ENCODE measurements around the gene NIPAL4. TPM values are rescaled to one million over a fixed set of nuclear protein-coding genes. Genes with fewer than 3 reads are reported as not detected.

NIPAL4 gene
- total and polyA plus RNA-seq, 9 donors, result 0.08 to 1.0 (median 0.34) TPM

DNA sequence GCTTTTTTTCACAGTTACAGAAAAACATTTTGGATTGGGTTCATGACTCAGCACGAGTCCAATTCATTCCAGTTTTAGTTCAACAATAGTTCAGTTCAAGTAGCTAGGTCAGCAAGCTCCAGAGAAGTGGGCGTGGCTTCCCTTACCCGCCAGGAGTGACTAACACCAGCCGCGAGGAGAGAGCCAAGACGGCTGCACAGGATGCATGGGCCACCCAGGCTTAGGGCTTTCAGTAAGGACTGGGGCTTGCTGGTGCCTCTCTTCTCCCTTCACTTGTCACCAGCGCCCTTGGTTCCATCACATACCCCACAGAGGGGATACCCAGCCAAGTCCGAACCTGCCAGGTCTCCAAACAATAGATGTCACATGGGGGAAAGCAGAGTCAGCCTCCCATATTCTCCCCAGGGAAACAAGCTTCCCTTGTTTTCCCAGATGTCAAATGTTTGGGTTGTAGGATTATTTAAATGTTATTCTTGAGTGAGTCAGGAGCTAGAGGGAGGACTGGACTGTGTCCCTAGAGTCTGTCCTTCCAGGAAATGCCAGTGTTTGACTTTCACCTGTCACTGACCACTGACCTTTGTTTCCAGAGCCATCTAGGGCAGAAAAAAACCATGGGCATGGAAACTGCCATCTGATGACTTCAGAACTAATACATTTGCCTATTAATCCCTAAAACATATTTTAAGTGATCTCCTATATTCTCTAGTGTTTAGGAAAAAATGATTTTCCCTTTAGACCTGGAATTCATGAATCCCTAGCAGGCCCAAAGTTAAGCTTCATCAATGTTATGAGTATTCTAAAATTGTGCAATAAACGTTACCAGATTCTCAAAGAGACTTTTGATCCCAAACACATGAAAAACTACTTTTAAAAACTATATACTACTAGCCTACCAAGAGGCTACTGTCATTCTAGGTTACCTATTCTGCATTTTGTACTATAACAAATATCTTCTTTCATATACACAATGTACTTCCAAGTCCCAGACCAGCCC, 51.9 kb downstream of the NIPAL4 start:
- Histone ChIP-seq H3K4me3 (ENCODE audit: low read length) (no peak overlapping the region), H3K4me1 (ENCODE audit: control insufficient read depth, insufficient read depth, low read length) (peaks cover 29% of the 10 kb centered on the region), H3K9me3 (replicated peaks; ENCODE audit: control insufficient read depth, low read depth, low read length) (no peaks in the 10 kb centered on the region), H3K36me3 (ENCODE audit: control insufficient read depth, insufficient read depth, low read length) (peaks cover 14% of the 10 kb centered on the region), H3K27ac (ENCODE audit: low read length) (peak overlapping the region; percentile 86), H3K27me3 (ENCODE audit: control insufficient read depth, insufficient read depth, low read length) (no peaks in the 10 kb centered on the region)
- DNase-seq, result peak; percentile 97
- WGBS (ENCODE audit: insufficient coverage), result 38% methylated on average over 3 of the region's 9 CpGs

DNA sequence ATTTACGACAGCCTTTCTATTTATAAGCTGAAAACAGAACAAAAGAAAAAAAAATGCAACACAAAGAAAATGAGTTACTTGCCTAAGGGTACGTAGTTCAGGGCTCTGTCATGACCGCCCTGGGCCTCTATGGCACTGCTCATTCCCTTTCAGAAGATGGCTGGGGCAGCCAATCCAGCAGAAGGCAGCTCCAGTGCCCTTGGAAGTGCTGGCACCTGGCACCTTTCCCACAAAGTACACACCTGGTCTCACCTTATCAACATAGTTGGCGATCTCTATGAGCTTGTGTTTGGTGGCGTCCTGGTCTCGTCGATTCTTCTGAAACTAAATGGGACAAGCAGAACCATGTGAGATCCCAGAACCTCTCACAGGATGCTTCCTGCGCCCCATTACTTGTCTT, 53.2 kb downstream of the NIPAL4 start:
- Histone ChIP-seq H3K9me3 (replicated peaks; ENCODE audit: control insufficient read depth, low read depth, low read length) (no peaks in the 10 kb centered on the region), H3K4me3 (ENCODE audit: low read length) (no peak overlapping the region), H3K4me1 (ENCODE audit: control insufficient read depth, insufficient read depth, low read length) (peaks cover 28% of the 10 kb centered on the region), H3K36me3 (ENCODE audit: control insufficient read depth, insufficient read depth, low read length) (peaks cover 14% of the 10 kb centered on the region), H3K27me3 (ENCODE audit: control insufficient read depth, insufficient read depth, low read length) (no peaks in the 10 kb centered on the region), H3K27ac (ENCODE audit: low read length) (no peak overlapping the region)
- WGBS (ENCODE audit: insufficient coverage), result 98% methylated on average over 7 of the region's 8 CpGs
- DNase-seq, result no peak

DNA sequence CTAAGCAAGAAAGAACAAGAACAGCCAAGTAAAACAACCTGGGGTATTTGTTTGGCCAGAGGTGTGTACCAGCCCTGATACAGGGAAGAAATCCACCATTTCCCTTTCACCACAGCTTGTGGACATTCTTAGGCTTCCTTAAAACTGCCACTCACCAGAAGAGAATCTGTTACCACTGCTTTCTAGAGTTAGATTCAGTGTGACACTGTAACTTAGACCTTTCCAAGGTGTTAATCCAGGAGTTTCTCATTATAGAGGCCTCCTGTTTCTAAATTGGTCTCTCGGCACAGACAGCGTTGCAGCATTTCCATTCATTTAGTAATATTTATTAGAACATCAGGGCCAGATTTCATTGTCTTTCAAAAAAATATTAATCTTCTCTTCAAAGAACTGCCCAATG, 55.0 kb downstream of the NIPAL4 start:
- Histone ChIP-seq H3K4me3 (ENCODE audit: low read length) (no peak overlapping the region), H3K27ac (ENCODE audit: low read length) (no peak overlapping the region), H3K27me3 (ENCODE audit: control insufficient read depth, insufficient read depth, low read length) (no peaks in the 10 kb centered on the region), H3K4me1 (ENCODE audit: control insufficient read depth, insufficient read depth, low read length) (peaks cover 28% of the 10 kb centered on the region), H3K9me3 (replicated peaks; ENCODE audit: control insufficient read depth, low read depth, low read length) (no peaks in the 10 kb centered on the region), H3K36me3 (ENCODE audit: control insufficient read depth, insufficient read depth, low read length) (peaks cover 20% of the 10 kb centered on the region)
- no CpG with 5 or more reads among the region's 2 CpGs for WGBS (ENCODE audit: insufficient coverage)
- no peak for DNase-seq

DNA sequence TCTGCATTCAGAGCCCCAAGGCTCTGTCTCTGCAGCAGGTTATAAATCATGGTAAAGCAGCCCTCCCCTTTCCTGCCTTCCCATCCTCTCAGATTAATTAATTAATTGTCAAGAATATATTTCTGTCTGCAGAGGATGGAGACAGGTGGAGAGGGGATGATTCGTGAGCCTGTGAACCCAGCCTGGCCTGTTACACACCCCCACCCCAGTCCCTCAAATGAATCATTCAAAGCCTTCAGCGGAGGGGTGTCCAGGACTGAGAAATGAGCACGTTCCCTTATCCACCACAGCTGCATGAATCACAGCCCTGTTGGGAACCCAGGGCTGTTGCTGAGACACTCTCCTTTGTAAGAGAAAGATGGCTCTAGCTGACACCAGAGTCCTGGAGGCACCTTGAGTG, 56.0 kb downstream of the NIPAL4 start:
- H3K4me1 ChIP-seq (ENCODE audit: control insufficient read depth, insufficient read depth, low read length), result peaks cover 28% of the 10 kb centered on the region
- H3K4me3 ChIP-seq (ENCODE audit: low read length), result no peak overlapping the region
- H3K27me3 ChIP-seq (ENCODE audit: control insufficient read depth, insufficient read depth, low read length), result no peaks in the 10 kb centered on the region
- H3K27ac ChIP-seq (ENCODE audit: low read length), result peak overlapping the region; percentile 69
- WGBS (ENCODE audit: insufficient coverage), result no CpG with 5 or more reads among the region's 3 CpGs
- DNase-seq, result no peak
- H3K9me3 ChIP-seq (replicated peaks; ENCODE audit: control insufficient read depth, low read depth, low read length), result no peaks in the 10 kb centered on the region
- H3K36me3 ChIP-seq (ENCODE audit: control insufficient read depth, insufficient read depth, low read length), result peaks cover 20% of the 10 kb centered on the region

DNA sequence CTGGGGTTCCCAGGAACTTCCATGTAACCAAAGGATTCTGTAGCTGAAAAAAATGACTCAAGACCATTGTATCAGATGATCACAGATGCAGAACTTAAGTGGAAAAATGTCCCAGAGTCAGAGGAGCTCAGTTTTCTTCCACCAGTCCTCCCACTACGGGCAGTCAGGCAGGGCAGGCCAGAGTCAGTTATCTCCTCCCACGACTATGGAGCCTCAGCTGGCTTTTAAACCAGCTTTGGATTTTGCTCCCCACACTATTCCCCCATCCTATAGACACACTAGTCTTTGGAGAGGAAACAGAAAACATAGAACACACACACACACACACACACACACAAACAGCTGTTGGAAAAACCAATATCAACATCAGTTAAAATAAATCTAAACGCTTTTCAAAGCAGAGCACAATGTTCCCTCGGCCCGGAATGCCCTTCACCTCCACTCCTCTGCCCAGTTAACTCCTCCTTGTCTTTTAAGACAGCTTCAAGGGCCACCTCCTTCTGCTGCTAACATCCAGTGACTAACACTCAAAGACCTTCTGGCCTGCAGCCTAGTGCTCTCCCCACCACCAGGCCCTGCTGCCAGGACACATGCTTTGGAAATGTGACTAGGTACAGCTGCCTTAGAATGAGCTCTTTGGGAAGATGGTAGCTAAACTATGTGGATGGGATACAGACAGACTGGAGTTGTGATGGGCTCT, 56.8 kb downstream of the NIPAL4 start:
- peak; percentile 70 for DNase-seq
- H3K27me3 ChIP-seq (ENCODE audit: control insufficient read depth, insufficient read depth, low read length), result no peaks in the 10 kb centered on the region
- peaks cover 22% of the 10 kb centered on the region for H3K36me3 ChIP-seq (ENCODE audit: control insufficient read depth, insufficient read depth, low read length)
- no peak overlapping the region for H3K4me3 ChIP-seq (ENCODE audit: low read length)
- peak overlapping the region; percentile 69 for H3K27ac ChIP-seq (ENCODE audit: low read length)
- 31% methylated on average over 5 of the region's 5 CpGs for WGBS (ENCODE audit: insufficient coverage)
- H3K9me3 ChIP-seq (replicated peaks; ENCODE audit: control insufficient read depth, low read depth, low read length), result no peaks in the 10 kb centered on the region
- H3K4me1 ChIP-seq (ENCODE audit: control insufficient read depth, insufficient read depth, low read length), result peaks cover 22% of the 10 kb centered on the region

DNA sequence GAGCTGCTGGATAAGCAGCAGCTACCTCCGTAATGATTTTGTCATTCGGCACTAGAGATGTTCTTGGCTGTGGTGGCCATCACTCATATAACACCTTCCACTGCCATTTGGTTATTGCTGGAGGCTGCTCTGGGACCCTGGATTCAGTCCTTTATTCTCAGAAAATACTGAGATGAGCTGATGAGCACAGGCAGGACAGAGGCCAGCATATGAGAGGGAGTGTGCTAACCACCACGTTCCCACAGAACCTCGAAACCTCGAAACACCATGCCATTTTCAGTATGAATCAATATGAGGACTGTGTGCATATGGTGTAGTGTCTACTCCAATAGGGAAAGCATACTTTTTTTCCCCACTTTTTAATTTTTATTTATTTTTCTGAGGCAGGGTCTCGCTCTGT, 59.0 kb downstream of the NIPAL4 start:
- H3K36me3 ChIP-seq (ENCODE audit: control insufficient read depth, insufficient read depth, low read length), result peaks cover 14% of the 10 kb centered on the region

DNA sequence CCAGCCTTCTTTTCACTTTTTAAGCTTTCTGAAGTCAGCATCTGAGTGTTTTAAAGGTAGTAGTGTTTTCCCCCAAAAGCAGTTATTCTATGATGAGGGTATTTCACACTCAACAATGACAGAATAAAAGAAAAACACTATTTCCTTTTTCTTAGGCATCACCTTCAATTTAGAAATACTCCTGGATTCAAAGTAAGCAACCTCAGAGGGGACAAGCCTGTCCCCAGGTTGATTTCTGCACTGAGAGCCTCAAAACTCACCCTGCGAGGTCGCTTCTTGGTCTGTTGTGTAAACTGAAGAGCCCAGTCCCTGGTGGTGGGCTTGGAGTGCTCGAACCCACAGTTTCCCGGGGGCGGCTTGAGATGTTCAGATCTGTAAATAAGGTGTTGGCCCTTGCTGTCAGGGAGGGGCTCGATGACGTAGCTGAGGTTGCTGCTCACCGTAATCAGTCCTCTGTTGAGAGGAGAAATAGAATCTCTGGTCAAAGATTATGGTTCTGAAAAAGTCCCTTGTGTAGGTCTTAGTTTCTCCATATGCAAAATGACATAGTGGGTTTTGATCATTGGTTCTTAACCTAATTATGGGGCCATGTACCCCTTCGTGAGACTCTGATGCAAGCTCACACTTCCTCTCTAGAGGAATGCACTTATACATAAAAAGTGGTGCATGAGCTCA, 59.7 kb downstream of the NIPAL4 start:
- WGBS (ENCODE audit: insufficient coverage), result 92% methylated on average over 8 of the region's 9 CpGs
- Histone ChIP-seq H3K36me3 (ENCODE audit: control insufficient read depth, insufficient read depth, low read length) (peaks cover 17% of the 10 kb centered on the region), H3K4me3 (ENCODE audit: low read length) (no peak overlapping the region), H3K4me1 (ENCODE audit: control insufficient read depth, insufficient read depth, low read length) (peaks cover 27% of the 10 kb centered on the region), H3K27me3 (ENCODE audit: control insufficient read depth, insufficient read depth, low read length) (no peaks in the 10 kb centered on the region), H3K9me3 (replicated peaks; ENCODE audit: control insufficient read depth, low read depth, low read length) (no peaks in the 10 kb centered on the region), H3K27ac (ENCODE audit: low read length) (no peak overlapping the region)
- DNase-seq, result no peak

More for the DNA sequence above, 59.0 kb downstream of the NIPAL4 start:
- Histone ChIP-seq H3K27me3 (ENCODE audit: control insufficient read depth, insufficient read depth, low read length) (no peaks in the 10 kb centered on the region), H3K9me3 (replicated peaks; ENCODE audit: control insufficient read depth, low read depth, low read length) (no peaks in the 10 kb centered on the region), H3K4me3 (ENCODE audit: low read length) (no peak overlapping the region), H3K4me1 (ENCODE audit: control insufficient read depth, insufficient read depth, low read length) (peaks cover 23% of the 10 kb centered on the region), H3K27ac (ENCODE audit: low read length) (no peak overlapping the region)
- 86% methylated on average over 3 of the region's 6 CpGs for WGBS (ENCODE audit: insufficient coverage)
- no peak for DNase-seq

DNA sequence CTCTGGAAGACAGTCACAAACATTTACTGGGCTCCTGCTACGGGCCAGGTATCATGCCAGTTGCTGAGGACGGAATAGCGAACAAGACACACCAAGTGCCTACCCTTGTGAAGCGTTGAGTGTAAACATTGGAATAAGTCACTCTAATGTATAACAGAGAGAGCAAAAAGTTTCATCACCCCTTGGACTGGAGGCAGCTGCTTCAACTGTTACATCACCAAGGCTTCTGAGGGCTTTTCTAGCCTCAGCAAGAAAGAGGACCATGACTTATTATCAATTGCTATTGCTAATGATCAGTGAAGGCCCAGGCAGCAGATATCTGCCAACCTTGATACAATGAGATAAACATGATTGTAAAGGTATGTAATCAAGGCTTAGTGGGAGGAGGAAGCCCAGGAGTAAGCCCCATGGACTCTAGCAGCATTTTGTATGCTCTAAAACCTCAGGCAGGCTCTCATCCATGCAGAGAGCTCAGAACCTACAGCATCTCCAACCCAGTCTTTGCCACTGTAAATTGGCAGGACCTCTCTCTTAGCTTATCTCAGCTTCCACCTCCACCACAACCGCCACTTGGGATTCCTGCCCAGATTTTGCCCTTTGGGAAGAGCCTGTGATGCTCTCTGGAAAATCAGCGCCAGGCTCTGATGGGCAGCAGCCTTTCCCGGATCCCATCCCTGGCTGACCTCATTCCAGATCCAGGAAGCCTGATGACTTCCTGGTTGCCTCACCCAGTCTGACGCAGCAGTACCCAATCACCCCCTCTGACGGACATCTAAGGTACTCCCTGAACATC, 61.1 kb downstream of the NIPAL4 start:
- Histone ChIP-seq H3K9me3 (replicated peaks; ENCODE audit: control insufficient read depth, low read depth, low read length) (no peaks in the 10 kb centered on the region), H3K4me1 (ENCODE audit: control insufficient read depth, insufficient read depth, low read length) (peaks cover 22% of the 10 kb centered on the region), H3K36me3 (ENCODE audit: control insufficient read depth, insufficient read depth, low read length) (peaks cover 17% of the 10 kb centered on the region), H3K27me3 (ENCODE audit: control insufficient read depth, insufficient read depth, low read length) (no peaks in the 10 kb centered on the region), H3K4me3 (ENCODE audit: low read length) (no peak overlapping the region), H3K27ac (ENCODE audit: low read length) (no peak overlapping the region)
- no peak for DNase-seq
- WGBS (ENCODE audit: insufficient coverage), result 80% methylated on average over 5 of the region's 9 CpGs

DNA sequence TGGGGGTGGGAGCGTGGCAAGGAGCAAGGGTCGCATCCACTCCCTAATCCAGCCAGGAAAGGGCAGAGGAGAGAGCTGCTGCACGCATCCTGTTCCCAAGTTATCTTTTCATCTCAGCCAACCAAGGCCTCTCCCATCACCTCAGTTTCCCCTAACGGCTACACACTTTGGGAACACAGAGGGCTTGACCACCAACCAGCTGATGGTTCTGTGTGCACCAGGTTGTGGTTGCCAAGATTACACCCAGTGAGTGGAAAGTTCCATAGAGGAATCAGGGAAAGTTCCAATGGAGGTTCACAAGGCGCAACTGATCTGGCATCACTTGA, 61.7 kb downstream of the NIPAL4 start:
- Histone ChIP-seq H3K4me3 (ENCODE audit: low read length) (no peak overlapping the region), H3K36me3 (ENCODE audit: control insufficient read depth, insufficient read depth, low read length) (peaks cover 17% of the 10 kb centered on the region), H3K4me1 (ENCODE audit: control insufficient read depth, insufficient read depth, low read length) (peaks cover 16% of the 10 kb centered on the region), H3K27me3 (ENCODE audit: control insufficient read depth, insufficient read depth, low read length) (no peaks in the 10 kb centered on the region), H3K9me3 (replicated peaks; ENCODE audit: control insufficient read depth, low read depth, low read length) (no peaks in the 10 kb centered on the region), H3K27ac (ENCODE audit: low read length) (no peak overlapping the region)
- WGBS (ENCODE audit: insufficient coverage), result 94% methylated on average over 3 of the region's 5 CpGs
- DNase-seq, result no peak

All from muscle of leg (tissue), 11 donors.